ENCODE measurements around the gene USH2A.

DNA sequence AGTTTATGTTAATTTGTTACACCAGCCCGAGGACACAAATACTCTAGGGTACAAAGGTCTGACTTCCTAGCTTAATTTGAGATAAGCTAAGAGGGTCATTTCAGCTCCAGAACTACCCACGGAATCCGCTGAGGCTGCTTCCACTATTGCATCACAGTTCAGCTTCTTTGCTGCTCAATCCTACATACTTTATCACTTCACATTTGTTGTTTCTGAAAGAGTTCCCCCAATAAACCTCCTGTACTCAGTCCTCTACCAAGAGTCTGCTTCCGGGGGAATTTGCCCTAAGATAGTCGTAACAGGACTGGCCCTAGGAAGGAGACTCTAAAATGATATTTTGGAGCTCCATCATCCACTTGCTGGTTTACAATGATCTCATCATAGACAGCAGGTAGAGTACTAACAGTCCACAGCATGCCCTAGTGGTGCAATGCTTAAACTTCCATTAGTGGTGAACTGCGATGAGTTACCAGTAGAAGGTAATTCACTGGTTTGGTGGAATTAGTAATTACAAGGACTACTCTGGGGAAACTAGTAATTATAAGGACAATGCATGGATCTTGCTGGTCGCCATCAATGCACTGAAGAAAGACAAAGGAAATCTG is 229.3 kb downstream of the USH2A start:
- no peak for TF ChIP-seq POLR2AphosphoS5 (IDR thresholded peaks at IDR 0.05)
- TF ChIP-seq POLR2A (IDR thresholded peaks at IDR 0.05): no peak
- TF ChIP-seq, protein P1, sequence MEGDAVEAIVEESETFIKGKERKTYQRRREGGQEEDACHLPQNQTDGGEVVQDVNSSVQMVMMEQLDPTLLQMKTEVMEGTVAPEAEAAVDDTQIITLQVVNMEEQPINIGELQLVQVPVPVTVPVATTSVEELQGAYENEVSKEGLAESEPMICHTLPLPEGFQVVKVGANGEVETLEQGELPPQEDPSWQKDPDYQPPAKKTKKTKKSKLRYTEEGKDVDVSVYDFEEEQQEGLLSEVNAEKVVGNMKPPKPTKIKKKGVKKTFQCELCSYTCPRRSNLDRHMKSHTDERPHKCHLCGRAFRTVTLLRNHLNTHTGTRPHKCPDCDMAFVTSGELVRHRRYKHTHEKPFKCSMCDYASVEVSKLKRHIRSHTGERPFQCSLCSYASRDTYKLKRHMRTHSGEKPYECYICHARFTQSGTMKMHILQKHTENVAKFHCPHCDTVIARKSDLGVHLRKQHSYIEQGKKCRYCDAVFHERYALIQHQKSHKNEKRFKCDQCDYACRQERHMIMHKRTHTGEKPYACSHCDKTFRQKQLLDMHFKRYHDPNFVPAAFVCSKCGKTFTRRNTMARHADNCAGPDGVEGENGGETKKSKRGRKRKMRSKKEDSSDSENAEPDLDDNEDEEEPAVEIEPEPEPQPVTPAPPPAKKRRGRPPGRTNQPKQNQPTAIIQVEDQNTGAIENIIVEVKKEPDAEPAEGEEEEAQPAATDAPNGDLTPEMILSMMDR (IDR thresholded peaks at IDR 0.05): no peak
- no peak for TF ChIP-seq EP300 (IDR thresholded peaks at IDR 0.05)
